ENCODE measurements around the gene ADAMTSL5. TPM values are rescaled to one million over a fixed set of nuclear protein-coding genes. Genes with fewer than 3 reads are reported as not detected.

ADAMTSL5 gene
- total and polyA plus RNA-seq, 9 of the 15 experiments (the other 6 are each of a cell fraction or from before 2014, with no cell fraction given), result 1.0 to 11.6 (median 4.1) TPM

- peak; percentile 38; the same call in 1 of the 2 replicates for TF ChIP-seq FOXP4 (CRISPR knock-in tag; IDR thresholded peaks at IDR 0.05; ENCODE audit: borderline replicate concordance)
- TF ChIP-seq CREB5 (CRISPR knock-in tag; IDR thresholded peaks at IDR 0.05), result no peak
- no peak for TF ChIP-seq ESRRB (CRISPR knock-in tag; IDR thresholded peaks at IDR 0.05; ENCODE audit: borderline replicate concordance)
- no peak; a peak in 1 of 4 replicates for TF ChIP-seq UBTF (IDR thresholded peaks at IDR 0.05; ENCODE audit: borderline replicate concordance in 1 of 2, low read depth in 2 of 2, low read length in 2 of 2)
- 0 out of 2 replicates have a peak, but pooled peaks have one; percentile 35 for TF ChIP-seq MYC (IDR thresholded peaks at IDR 0.05; ENCODE audit: low read depth, low read length)
- TF ChIP-seq MYC (CRISPR knock-in tag; IDR thresholded peaks at IDR 0.05; ENCODE audit: borderline replicate concordance, low read depth), result no peak
- TF ChIP-seq CXXC5 (CRISPR knock-in tag; IDR thresholded peaks at IDR 0.05), result peak; percentile 90
- 0 out of 2 replicates have a peak, but pooled peaks have one; percentile 55 for TF ChIP-seq MIER1 (IDR thresholded peaks at IDR 0.05; ENCODE audit: low read depth)
- no peak for TF ChIP-seq USF1 (CRISPR knock-in tag; IDR thresholded peaks at IDR 0.05)
- no peak for TF ChIP-seq HOXB6 (CRISPR knock-in tag; IDR thresholded peaks at IDR 0.05; ENCODE audit: borderline replicate concordance)
- TF ChIP-seq POLR2B (IDR thresholded peaks at IDR 0.05; ENCODE audit: low read depth, partially characterized antibody), result peak; percentile 27
- no peak for TF ChIP-seq ZNF184 (CRISPR knock-in tag; IDR thresholded peaks at IDR 0.05)
- no peak for TF ChIP-seq SRF (CRISPR knock-in tag; IDR thresholded peaks at IDR 0.05)
- no peak for TF ChIP-seq CLOCK (CRISPR knock-in tag; IDR thresholded peaks at IDR 0.05; ENCODE audit: borderline replicate concordance)
- no peak for TF ChIP-seq MAFF (IDR thresholded peaks at IDR 0.05; ENCODE audit: low read length)
- TF ChIP-seq FOXP1 (CRISPR knock-in tag; IDR thresholded peaks at IDR 0.05), result no peak
Measured at GRCh38 chr19:1512671-1513498, at the start of gene ADAMTSL5 (continued).
